ENCODE measurements around the gene SLC12A9. TPM values are rescaled to one million over a fixed set of nuclear protein-coding genes. Genes with fewer than 3 reads are reported as not detected.

Gene SLC12A9
- total and polyA plus RNA-seq, 2 experiments from 2014 or later, result 10.3 to 39.9 TPM

DNA sequence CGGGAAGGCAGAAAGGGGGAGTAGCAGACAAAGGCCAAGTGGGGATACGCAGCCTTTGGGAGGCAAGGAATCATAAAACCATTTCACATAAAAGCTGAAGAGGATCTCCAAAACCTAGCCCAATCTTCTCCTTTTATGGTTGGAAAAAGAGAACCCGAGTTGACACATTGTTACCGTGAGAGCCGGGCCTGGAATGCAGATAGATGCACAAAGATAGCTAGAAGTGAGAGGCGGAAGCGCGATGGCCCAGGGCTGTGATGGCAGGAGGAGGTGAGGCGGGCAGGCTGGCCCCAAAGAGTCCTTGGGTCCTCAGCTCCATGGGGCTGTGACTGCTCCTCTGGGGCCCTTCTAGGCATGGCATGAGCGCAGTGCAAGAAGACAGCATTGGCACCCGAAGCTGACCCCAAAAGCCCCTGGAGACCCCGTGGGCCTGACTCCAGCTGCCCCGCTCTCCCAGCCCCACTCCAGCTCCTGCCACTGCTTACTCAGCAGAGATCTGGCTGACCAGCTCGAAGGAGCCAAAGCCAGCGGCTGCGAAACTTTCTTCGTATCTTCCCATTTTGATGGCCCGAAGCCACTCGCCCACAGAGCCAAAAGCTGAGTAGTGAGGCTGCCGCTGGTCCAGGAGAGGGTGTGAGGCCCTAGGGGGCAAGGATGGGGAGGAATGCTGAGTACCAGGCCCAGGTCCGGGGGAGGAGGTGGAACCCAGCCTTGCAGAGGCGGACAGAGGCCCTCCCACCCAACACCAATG is 47.7 kb upstream of the SLC12A9 start (continued):
- TF ChIP-seq, protein P1, sequence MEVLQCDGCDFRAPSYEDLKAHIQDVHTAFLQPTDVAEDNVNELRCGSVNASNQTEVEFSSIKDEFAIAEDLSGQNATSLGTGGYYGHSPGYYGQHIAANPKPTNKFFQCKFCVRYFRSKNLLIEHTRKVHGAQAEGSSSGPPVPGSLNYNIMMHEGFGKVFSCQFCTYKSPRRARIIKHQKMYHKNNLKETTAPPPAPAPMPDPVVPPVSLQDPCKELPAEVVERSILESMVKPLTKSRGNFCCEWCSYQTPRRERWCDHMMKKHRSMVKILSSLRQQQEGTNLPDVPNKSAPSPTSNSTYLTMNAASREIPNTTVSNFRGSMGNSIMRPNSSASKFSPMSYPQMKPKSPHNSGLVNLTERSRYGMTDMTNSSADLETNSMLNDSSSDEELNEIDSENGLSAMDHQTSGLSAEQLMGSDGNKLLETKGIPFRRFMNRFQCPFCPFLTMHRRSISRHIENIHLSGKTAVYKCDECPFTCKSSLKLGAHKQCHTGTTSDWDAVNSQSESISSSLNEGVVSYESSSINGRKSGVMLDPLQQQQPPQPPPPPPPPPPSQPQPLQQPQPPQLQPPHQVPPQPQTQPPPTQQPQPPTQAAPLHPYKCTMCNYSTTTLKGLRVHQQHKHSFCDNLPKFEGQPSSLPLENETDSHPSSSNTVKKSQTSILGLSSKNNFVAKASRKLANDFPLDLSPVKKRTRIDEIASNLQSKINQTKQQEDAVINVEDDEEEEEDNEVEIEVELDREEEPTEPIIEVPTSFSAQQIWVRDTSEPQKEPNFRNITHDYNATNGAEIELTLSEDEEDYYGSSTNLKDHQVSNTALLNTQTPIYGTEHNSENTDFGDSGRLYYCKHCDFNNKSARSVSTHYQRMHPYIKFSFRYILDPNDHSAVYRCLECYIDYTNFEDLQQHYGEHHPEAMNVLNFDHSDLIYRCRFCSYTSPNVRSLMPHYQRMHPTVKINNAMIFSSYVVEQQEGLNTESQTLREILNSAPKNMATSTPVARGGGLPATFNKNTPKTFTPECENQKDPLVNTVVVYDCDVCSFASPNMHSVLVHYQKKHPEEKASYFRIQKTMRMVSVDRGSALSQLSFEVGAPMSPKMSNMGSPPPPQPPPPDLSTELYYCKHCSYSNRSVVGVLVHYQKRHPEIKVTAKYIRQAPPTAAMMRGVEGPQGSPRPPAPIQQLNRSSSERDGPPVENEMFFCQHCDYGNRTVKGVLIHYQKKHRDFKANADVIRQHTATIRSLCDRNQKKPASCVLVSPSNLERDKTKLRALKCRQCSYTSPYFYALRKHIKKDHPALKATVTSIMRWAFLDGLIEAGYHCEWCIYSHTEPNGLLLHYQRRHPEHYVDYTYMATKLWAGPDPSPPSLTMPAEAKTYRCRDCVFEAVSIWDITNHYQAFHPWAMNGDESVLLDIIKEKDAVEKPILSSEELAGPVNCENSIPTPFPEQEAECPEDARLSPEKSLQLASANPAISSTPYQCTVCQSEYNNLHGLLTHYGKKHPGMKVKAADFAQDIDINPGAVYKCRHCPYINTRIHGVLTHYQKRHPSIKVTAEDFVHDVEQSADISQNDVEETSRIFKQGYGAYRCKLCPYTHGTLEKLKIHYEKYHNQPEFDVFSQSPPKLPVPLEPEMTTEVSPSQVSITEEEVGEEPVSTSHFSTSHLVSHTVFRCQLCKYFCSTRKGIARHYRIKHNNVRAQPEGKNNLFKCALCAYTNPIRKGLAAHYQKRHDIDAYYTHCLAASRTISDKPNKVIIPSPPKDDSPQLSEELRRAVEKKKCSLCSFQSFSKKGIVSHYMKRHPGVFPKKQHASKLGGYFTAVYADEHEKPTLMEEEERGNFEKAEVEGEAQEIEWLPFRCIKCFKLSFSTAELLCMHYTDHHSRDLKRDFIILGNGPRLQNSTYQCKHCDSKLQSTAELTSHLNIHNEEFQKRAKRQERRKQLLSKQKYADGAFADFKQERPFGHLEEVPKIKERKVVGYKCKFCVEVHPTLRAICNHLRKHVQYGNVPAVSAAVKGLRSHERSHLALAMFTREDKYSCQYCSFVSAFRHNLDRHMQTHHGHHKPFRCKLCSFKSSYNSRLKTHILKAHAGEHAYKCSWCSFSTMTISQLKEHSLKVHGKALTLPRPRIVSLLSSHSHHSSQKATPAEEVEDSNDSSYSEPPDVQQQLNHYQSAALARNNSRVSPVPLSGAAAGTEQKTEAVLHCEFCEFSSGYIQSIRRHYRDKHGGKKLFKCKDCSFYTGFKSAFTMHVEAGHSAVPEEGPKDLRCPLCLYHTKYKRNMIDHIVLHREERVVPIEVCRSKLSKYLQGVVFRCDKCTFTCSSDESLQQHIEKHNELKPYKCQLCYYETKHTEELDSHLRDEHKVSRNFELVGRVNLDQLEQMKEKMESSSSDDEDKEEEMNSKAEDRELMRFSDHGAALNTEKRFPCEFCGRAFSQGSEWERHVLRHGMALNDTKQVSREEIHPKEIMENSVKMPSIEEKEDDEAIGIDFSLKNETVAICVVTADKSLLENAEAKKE (CRISPR knock-in tag; IDR thresholded peaks at IDR 0.05), result no peak
- no peak for TF ChIP-seq EZH2 (IDR thresholded peaks at IDR 0.05; ENCODE audit: low read depth, unreplicated experiment)

DNA sequence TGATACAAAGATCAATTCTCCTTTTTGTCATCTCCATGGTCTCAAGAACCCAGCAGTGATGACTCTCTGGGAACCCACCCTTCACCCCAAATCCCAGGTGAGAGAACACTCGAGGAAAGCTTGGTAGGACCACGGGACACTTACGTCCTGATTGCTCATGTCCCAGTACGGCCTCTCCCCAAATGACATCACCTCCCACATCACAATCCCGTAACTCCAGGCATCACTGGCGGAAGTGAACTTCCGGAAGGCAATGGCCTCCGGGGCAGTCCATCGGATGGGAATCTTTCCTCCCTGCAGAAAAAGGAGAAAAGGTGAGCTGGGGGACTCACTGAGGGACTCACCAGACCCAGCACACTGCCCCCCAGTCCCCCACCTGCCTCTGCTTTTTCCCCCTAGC is 46.2 kb upstream of the SLC12A9 start:
- no peak for DNase-seq (ENCODE audit: low spot score)
- peaks cover 27% of the 10 kb centered on the region for H3K27me3 Mint-ChIP-seq (ENCODE audit: insufficient read depth, low read depth, poor library complexity)
- H3K4me3 Mint-ChIP-seq, result no peak overlapping the region
- Histone ChIP-seq H3K4me3 (no peak overlapping the region), H3K36me3 (ENCODE audit: insufficient read depth) (peaks cover 57% of the 10 kb centered on the region), H2AFZ (no peak overlapping the region), H3K79me2 (replicated peaks; ENCODE audit: insufficient read depth) (peaks cover 9% of the 10 kb centered on the region; the same call in 1 of the 2 replicates), H3F3A (replicated peaks; ENCODE audit: low read depth) (peaks cover 17% of the 10 kb centered on the region; the same call in 1 of the 2 replicates), H4K20me1 (replicated peaks; ENCODE audit: insufficient read depth) (peaks cover 29% of the 10 kb centered on the region), H3K4me1 (ENCODE audit: insufficient read depth) (no peaks in the 10 kb centered on the region; the same call in 1 of the 2 replicates), H3K27ac (ENCODE audit: low read depth) (no peak overlapping the region), H3K27me3 (ENCODE audit: insufficient read depth) (no peaks in the 10 kb centered on the region), H3K9me2 (ENCODE audit: insufficient read depth) (no peaks in the 10 kb centered on the region), H3K4me2 (no peak overlapping the region)
- H3K9me3 Mint-ChIP-seq, result no peaks in the 10 kb centered on the region
- no peak overlapping the region for H3K27ac Mint-ChIP-seq
- peaks cover 91% of the 10 kb centered on the region for H3K36me3 Mint-ChIP-seq (ENCODE audit: low read depth)
- peaks cover 13% of the 10 kb centered on the region for H3K4me1 Mint-ChIP-seq
- ATAC-seq, result no peak
- no peak for TF ChIP-seq ZNF331 (CRISPR knock-in tag; IDR thresholded peaks at IDR 0.05; ENCODE audit: low read depth)
- no peak for TF ChIP-seq CREB1 (CRISPR knock-in tag; IDR thresholded peaks at IDR 0.05; ENCODE audit: low read depth)
- no peak for TF ChIP-seq NANOG (IDR thresholded peaks at IDR 0.05; ENCODE audit: borderline replicate concordance)
- TF ChIP-seq, protein P2, sequence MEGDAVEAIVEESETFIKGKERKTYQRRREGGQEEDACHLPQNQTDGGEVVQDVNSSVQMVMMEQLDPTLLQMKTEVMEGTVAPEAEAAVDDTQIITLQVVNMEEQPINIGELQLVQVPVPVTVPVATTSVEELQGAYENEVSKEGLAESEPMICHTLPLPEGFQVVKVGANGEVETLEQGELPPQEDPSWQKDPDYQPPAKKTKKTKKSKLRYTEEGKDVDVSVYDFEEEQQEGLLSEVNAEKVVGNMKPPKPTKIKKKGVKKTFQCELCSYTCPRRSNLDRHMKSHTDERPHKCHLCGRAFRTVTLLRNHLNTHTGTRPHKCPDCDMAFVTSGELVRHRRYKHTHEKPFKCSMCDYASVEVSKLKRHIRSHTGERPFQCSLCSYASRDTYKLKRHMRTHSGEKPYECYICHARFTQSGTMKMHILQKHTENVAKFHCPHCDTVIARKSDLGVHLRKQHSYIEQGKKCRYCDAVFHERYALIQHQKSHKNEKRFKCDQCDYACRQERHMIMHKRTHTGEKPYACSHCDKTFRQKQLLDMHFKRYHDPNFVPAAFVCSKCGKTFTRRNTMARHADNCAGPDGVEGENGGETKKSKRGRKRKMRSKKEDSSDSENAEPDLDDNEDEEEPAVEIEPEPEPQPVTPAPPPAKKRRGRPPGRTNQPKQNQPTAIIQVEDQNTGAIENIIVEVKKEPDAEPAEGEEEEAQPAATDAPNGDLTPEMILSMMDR (conservative IDR thresholded peaks at IDR 0.05; ENCODE audit: low read depth in 2 of 2), result no peak
- TF ChIP-seq, protein P3, sequence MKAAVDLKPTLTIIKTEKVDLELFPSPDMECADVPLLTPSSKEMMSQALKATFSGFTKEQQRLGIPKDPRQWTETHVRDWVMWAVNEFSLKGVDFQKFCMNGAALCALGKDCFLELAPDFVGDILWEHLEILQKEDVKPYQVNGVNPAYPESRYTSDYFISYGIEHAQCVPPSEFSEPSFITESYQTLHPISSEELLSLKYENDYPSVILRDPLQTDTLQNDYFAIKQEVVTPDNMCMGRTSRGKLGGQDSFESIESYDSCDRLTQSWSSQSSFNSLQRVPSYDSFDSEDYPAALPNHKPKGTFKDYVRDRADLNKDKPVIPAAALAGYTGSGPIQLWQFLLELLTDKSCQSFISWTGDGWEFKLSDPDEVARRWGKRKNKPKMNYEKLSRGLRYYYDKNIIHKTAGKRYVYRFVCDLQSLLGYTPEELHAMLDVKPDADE (IDR thresholded peaks at IDR 0.05), result no peak
- TF ChIP-seq EZH2 (IDR thresholded peaks at IDR 0.05; ENCODE audit: low read depth, unreplicated experiment), result no peak
- no peak for TF ChIP-seq STAT1 (IDR thresholded peaks at IDR 0.05; ENCODE audit: unreplicated experiment)
- TF ChIP-seq ZNF114 (CRISPR knock-in tag; IDR thresholded peaks at IDR 0.05), result no peak

All from GM23338 (cell line).